A673 (cell line): ENCODE data around the gene TGM3.

Experiments
- CTCF ChIP-seq: fragments of 300-800, 200-600 bp; sonication (generic); conservative IDR thresholded peaks from 2 replicates; pipeline ENCODE4 v1.5.1; 2017; ENCODE audit warnings: low read depth, mild to moderate bottlenecking, antibody characterized with exemption, low read length, moderate library complexity, mixed read lengths
- EZH2 ChIP-seq: fragments of 200-600 bp; sonication (generic); IDR thresholded peaks from 2 replicates; pipeline ENCODE4 v1.6.1; 2017; ENCODE audit warnings: borderline replicate concordance, low read depth, mild to moderate bottlenecking, mixed read lengths, antibody characterized with exemption, low read length; ENCODE audit not compliant: poor library complexity, severe bottlenecking

GRCh38 chr20:2285613-2286012 is 10.2 kb upstream of the TGM3 start:
- TF ChIP-seq CTCF = no peak
- TF ChIP-seq EZH2 = no peak
